Hypothalamus (tissue), 51 donors: Measurements from ENCODE around the gene TECTB.

Experiments used
- DNase-seq, 51 donors: peaks; one replicate each; lab custom pipeline; 2025; lab: John Stamatoyannopoulos, UW

Gene TECTB

GRCh38 chr10:112304267-112304859, 21.2 kb downstream of the TECTB start:
- no peak for DNase-seq

GRCh38 chr10:112307358-112308124, 24.3 kb downstream of the TECTB start:
- peak in 23 of 51 donors; percentile 2 to 47 (median 21) for DNase-seq

- DNase-seq: no peak
Measured at GRCh38 chr10:112308125-112308502, 24.9 kb downstream of the TECTB start.

GRCh38 chr10:112311481-112311880, 28.3 kb downstream of the TECTB start:
- no peak for DNase-seq

GRCh38 chr10:112313234-112313633, 30.0 kb downstream of the TECTB start:
- DNase-seq: no peak

- DNase-seq: no peak
Measured at GRCh38 chr10:112313911-112314310, 30.7 kb downstream of the TECTB start.

GRCh38 chr10:112314822-112315474, 31.7 kb downstream of the TECTB start:
- DNase-seq: peak in 49 of 51 donors; percentile 2 to 83 (median 51)

GRCh38 chr10:112327678-112328077, 44.5 kb downstream of the TECTB start:
- DNase-seq: no peak

GRCh38 chr10:112330162-112330561, 47.0 kb downstream of the TECTB start:
- no peak for DNase-seq

- no peak for DNase-seq
Measured at GRCh38 chr10:112330607-112331160, 47.5 kb downstream of the TECTB start.

GRCh38 chr10:112332022-112332421, 48.8 kb downstream of the TECTB start:
- no peak for DNase-seq

GRCh38 chr10:112332509-112333228, 49.5 kb downstream of the TECTB start:
- no peak for DNase-seq

- DNase-seq: no peak
Measured at GRCh38 chr10:112333452-112333851, 50.3 kb downstream of the TECTB start.

GRCh38 chr10:112335111-112335867, 52.1 kb downstream of the TECTB start:
- no peak for DNase-seq

- DNase-seq: no peak
Measured at GRCh38 chr10:112335868-112336265, 52.7 kb downstream of the TECTB start.

- no peak for DNase-seq
Measured at GRCh38 chr10:112336556-112337201, 53.5 kb downstream of the TECTB start.

- DNase-seq: no peak
Measured at GRCh38 chr10:112338957-112339356, 55.8 kb downstream of the TECTB start.

GRCh38 chr10:112340601-112341000, 57.4 kb downstream of the TECTB start:
- no peak for DNase-seq

- DNase-seq: no peak
Measured at GRCh38 chr10:112343056-112343806, 60.0 kb downstream of the TECTB start.
